Hematopoietic multipotent progenitor cell treated with erythropoietin and hydrocortisone succinate and interleukin-3 and kit ligand, for 6 days (in vitro differentiated cells): ENCODE measurements around the gene NEIL1.
"Not testable (repeated sequence)": the region's sequence is repeated elsewhere in the genome, so short reads cannot be mapped to it uniquely, and the experiment has no call there.

ENCODE experiments used
- DNase-seq: peaks from one replicate; pipeline ENCODE4 v3.0.0-alpha.2; 2015

NEIL1 gene

GRCh38 chr15:75358771-75359536, 12.1 kb downstream of the NEIL1 start:
- DNase-seq = no peak

GRCh38 chr15:75359537-75360250, 12.9 kb downstream of the NEIL1 start:
- no peak for DNase-seq

DNA sequence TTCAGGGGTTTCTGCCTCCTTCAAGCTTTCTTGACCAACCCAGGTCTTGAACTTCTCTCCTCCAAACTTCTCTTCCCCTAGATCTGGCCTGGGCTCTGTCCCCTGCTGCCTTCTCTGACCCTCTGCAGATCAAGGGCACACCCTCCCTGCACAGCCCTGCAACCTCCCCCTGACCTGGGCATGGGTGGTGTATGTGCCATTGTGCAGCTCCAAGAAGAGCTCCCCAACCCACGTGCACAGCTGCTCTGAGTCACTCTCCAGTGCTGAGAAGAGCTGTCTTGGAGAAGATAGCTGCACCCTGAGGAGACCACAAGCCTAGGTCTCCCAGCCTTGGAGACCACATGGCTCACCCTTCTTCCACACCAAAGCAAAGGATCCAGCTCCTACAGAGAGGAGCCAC, 13.6 kb downstream of the NEIL1 start:
- DNase-seq = peak; percentile 49

- no peak for DNase-seq
These were observed 14.0 kb downstream of the NEIL1 start for GRCh38 chr15:75360856-75361255.

DNA sequence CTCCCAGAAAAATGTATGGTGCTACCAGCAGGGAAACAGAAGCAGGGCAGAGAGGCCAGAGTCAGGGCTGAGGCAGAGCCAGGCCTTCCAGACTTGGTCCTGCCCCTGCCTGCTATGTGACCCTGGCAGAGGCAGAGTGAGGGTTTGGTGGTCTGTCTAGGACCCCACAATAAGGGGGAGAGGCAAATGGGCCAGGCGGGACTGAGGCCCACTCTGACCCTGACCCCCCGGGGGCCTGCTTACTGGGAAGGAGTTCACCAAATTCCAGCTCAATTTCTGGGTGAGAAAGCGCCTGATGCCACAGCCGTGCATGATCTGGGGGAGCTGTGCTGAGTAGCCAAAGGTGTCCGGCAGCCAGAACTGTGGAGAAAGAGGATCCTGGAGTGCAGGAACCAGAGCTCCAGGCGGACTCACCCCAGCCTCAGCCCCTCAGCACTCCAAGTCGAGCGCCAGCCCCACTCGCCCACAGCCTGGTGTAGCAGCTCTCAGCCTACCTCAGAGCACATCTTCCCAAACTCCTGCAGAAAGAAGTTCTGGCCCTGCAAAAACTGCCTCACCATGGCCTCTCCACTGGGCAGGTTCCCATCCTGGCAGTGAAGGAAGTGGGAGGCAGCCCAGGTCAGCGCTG, 14.6 kb downstream of the NEIL1 start:
- no peak for DNase-seq

DNA sequence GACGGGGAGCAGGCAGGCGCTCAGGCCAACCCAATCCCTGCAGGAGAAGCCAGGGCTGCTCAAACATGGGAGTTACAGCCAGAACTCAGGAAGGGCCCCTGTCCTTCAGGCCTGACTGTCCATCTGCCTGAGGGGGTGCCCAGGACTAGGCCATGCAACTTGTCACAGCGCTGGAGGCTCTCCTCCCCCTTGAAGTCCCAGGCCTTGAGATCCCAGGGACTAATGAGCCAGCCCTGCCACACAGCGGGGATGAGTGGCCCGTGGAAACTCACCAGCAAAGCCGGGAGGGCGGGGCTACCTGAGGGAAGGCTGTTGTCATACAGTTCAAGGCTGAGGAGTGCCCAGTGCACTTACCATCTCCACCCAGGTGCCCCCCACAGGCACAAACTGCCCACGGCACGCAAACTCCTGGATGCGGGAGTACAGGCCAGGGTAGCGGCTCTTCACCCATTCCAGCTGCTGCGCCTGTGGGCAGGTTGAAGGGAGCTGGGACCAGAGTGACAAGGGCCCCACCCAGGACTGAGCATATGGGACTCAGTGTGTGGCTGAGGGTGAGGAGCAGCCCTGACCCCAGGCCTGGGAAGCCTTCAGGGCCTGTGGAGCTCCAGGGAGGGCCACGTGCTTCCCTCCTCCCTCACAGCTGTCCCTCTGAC, 15.3 kb downstream of the NEIL1 start:
- no peak for DNase-seq

DNA sequence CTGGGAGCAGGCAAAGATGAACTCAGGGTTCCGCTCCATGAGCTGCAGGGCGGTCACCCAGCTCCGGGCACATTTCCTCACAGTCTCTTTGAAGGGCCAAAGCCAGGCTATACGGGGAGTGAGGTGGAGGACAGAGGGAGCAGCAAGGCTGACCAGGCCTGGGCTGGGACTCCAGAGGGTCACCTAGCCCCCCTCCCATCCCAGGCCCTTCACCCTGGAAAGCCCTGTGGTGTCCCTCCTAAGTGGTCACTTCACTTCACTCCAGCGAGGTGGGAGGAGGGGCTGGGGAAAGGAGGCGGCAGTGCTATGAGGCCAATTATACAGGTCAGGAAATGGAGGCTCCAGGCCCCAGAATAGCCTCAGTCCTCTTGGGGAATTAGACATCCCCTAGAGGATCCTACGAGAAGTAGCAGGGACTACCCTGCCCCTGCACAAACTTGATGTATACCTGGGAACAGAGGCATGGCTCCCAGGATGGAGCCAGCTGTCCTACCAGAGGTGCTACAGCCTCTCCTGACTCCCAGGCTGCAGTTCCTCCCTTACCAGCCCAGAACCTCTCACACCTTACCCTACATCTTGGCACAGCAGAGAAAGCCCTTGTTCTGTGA, 15.9 kb downstream of the NEIL1 start:
- DNase-seq = no peak

- DNase-seq = no peak
These were observed 16.9 kb downstream of the NEIL1 start for GRCh38 chr15:75363786-75364185.

GRCh38 chr15:75364881-75365280, 18.0 kb downstream of the NEIL1 start:
- no peak for DNase-seq

DNA sequence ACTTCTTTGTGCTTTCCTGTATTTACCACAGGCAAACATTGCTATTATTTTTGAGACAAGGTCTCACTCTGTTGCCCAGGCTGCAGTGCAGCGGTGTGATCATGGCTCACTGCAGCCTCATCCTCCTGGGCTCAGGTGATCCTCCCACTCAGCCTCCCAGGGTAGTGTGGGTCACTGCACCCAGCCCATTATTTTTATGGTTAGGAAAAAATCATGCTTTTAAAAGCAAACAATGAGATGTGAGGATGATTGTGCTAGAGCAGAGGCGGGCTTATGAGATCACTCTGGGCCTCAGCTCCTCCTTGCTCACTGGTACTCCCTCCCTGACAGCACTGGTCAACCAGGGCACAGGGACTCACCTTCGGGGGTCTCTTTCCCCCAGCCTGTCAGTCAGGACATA, 19.3 kb downstream of the NEIL1 start:
- no peak for DNase-seq

DNA sequence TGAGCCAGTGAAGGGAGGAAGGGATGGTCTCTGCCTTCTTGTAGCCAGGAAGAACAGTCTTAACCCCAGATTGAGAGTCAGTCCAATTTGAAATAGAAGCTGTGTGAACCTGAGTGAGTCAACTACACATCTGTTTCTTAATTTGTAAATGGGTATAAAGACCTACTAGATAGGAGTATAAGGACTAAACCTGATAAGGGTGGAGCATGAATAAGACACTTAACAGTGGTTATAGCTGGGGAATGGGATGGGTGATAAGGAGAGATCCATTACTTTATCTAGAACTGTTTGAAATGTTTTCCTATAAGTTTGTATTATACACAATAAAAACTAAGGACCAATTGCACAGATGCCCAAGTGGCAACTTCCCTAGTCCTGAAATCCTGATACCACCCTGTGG, 20.2 kb downstream of the NEIL1 start:
- peak; percentile 75 for DNase-seq

DNA sequence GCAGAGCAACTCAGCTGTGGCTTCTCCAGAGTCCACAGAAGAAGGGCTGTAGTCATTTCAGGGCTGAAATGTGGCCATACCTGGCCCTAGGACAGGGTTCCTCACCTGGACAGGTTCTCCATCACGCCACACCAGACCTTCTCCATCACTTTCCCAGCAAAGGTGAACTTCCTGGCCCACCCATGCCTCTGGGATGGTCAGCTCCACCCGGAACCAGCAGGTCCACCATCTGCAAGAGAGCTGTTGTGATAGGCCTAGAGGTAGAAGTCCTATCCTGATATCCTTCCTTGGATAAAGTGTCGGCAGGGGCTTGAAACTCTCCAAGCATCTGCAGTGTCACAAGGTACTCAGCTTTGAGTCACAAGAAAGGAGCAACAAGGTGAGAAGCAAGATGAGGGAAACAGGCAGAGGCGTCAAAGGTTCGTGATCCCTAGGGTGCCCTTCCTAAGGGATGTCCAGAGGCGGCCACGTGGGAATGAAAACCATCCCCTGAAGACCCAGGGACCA, 20.6 kb downstream of the NEIL1 start:
- DNase-seq = no peak

DNA sequence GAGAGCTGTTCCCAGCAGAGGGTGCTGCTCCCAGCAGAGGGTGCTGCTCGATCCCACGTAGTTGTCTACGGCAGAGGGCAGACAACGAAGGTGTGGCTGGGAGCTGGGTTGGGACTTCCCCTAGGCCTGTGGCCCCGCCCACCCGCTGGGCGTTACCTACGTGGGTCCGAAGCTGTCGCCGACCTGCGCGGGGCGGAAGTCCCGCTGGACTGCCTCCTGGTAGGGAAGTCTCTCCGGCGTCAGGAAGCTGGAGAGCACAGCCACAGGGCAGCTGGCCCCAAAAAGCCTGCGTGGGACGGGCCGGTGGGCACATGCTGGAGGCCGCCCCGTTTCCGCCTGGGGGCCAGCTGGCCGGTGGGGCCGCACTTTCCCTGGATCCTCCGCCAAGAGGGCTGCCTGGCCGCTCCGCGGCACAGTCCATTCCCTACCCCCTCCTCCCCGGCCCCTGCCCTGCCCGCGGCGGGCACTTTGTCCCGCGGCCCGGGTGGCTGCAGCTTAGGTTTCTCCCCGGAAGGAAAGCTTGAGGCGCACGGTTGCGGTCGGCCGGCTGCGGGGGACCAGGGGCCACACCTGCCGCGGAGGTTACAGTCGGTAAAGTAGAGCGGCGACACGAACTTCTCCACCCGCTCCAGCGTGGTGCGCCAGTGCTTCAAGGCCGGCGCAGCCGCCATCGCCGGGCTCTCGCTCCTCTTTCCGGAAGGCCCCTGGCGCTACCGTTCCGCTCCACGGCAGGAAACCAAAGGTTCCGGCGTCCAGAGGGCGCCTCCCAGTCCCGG, 21.3 kb downstream of the NEIL1 start, which contains the start of gene MAN2C1:
MAN2C1 (minus strand) TSS at position 695 of the 776 bp plus-strand sequence; CDS start at position 671, 24 bp downstream.
- DNase-seq = peak; percentile 97

GRCh38 chr15:75368689-75369239, 21.9 kb downstream of the NEIL1 start:
- no peak for DNase-seq

- no peak for DNase-seq
These were observed 23.2 kb downstream of the NEIL1 start for GRCh38 chr15:75369897-75370581.

DNA sequence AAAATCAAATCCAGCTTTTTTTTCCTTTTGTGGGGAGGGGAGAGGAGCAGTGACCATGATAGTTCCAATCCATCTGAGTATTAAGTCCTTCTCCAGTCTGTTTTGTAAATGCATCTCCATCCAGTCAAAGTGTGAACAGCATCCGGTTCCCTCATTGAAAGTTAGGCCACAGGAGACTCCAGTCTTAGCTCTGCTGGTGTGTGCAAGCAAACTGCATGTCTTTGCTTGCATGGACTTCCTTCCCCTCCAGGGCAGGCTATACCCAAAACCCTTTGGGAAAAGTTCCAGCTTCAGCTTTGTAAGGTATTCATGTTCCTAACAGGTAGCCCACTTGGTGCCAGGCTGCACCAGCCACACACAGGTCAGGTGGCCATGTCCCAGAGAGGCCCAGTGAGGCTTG, 24.6 kb downstream of the NEIL1 start:
- DNase-seq = no peak

DNA sequence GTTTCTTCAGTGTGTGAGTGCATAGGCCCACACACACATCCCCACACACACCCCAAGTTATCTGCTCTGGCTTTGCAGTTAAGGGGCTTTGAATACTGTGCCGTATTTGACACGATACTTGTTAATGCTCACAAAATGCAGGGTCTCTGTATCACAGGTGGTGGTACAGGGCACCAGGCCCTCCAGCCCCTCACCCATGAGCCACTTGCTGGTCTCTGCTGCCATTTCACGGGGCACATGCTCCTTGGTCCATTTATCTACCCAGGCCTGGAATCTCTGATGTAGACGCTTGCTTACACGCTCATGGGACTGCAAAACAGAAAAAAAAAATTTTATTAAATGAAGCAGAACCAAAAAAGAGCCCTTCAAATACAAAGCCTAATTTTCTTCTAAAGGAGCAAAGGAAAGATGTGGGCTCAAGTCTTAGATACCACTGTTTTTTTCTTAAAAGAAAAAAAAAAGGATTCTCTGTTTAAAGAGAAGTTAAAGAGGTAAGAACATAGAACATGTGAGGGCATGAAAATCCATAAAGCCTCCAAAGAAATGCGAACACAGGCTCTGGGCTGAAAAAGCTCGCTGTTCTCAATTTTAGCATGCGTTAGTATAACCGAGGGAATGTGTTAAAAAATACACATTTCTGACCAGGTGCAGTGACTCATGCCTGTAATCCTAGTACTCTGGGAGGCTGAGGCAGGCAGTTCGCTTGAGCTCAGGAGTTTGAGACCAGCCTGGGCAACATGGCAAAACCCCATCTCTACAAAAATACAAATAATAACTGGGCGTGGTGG, 25.3 kb downstream of the NEIL1 start:
- DNase-seq = no peak

DNA sequence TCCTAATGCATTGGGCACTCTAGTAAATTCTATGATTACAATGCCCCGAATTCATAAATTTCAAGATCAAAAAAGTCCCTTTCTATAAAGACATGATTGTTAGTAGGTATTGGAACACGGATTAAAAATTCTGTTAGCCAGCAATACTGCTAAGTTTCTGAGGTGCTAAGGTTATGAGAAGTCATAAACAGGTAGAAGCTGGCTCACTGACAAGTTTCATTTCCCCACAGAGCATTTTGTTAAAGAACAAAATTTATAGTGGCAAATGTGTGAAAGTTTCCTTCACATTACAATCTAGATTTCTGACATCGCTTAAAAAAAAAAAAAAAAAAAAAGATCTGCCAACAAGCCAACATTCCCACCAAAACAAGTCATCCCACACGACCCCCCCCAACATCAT, 33.9 kb downstream of the NEIL1 start:
- no peak for DNase-seq

- DNase-seq = not testable (repeated sequence)
These were observed 37.1 kb downstream of the NEIL1 start for GRCh38 chr15:75383986-75384385.

DNA sequence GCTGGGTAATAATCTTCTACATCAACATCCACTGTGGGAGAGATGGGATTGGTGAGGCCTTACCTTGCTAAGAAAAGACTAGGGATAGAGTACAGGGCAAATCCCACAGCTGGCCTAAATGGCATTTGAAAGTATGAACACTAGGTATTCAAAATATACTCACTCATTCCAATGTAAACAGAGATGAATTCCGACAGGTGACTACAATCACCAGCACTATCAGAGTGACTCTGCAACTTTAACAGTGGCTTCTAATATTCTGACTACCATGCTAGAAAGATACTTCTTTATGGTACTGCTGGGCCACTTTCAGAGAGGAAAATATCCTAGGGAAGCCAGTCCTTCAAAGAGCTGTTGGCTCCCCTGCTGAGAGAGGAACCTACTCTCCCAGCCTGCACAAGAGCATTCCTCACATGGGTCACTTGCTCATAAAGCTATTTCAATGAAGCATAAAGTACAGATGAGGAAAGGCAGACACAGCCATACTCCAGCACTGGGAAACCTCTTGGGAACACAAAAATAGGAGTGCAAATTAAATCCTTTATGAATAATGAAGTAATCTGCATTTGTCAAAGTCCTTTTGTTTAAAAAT, 43.0 kb downstream of the NEIL1 start:
- no peak for DNase-seq
